PC-9 (cell line): ENCODE results near the gene RNF4. TPM values are rescaled to one million over a fixed set of nuclear protein-coding genes. Genes with fewer than 3 reads are reported as not detected.
"Not testable (repeated sequence)": the region's sequence is repeated elsewhere in the genome, so short reads cannot be mapped to it uniquely, and the experiment has no call there.

Experiments
- BruUV-seq: library from RNA; stranded (reverse); fragments of 400-500 nt; replicated peaks from 2 replicates; lab custom pipeline; 2021; lab: Mats Ljungman, UMichigan
- CTCF ChIA-PET: fragments of 300-600 bp; sonication (Branson Sonifier 250); formaldehyde crosslinking; loops from one replicate; lab custom pipeline; 2022; ENCODE audit warnings: antibody characterized with exemption; lab: Charles Lee
- POLR2A ChIA-PET: fragments of 300-600 bp; sonication (Branson Sonifier 250); formaldehyde crosslinking; loops from one replicate; lab custom pipeline; 2022; ENCODE audit warnings: antibody characterized with exemption; ENCODE audit not compliant: unreplicated experiment; lab: Charles Lee
- DNase-seq, 2 experiments: peaks; one replicate each; pipeline versions ENCODE4 v3.0.0 to v3.0.0-alpha.2; 2015 to 2022; ENCODE audit warnings: mixed read lengths in 1 of 2
- H2AFZ ChIP-seq: fragments of 200-600 bp; sonication (generic); 2 replicates; pipeline ENCODE4 v1.8.1; 2017; ENCODE audit warnings: antibody characterized with exemption
- H3F3A ChIP-seq: fragments of 200-600 bp; sonication (generic); 2 replicates; pipeline ENCODE4 v1.8.1; 2017; ENCODE audit warnings: antibody characterized with exemption, mild to moderate bottlenecking, low read depth; ENCODE audit not compliant: insufficient read depth
- H3K27ac ChIP-seq: fragments of 200-600 bp; sonication (generic); 2 replicates; pipeline ENCODE4 v1.6.1; 2016; ENCODE audit warnings: mixed run types
- H3K27me3 ChIP-seq: fragments of 200-600 bp; sonication (generic); 2 replicates; pipeline ENCODE4 v1.6.1; 2016; ENCODE audit warnings: low read depth, mixed run types; ENCODE audit not compliant: insufficient read depth
- H3K36me3 ChIP-seq: fragments of 200-600 bp; sonication (generic); 2 replicates; pipeline ENCODE4 v1.6.1; 2016; ENCODE audit warnings: low read depth, mixed run types
- H3K4me1 ChIP-seq: fragments of 200-600 bp; sonication (generic); replicated peaks from 2 replicates; pipeline ENCODE4 v1.6.1; 2016; ENCODE audit warnings: mixed run types; ENCODE audit not compliant: insufficient read depth
- H3K4me2 ChIP-seq: fragments of 200-600 bp; sonication (generic); 2 replicates; pipeline ENCODE4 v1.6.1; 2017; ENCODE audit warnings: mixed run types
- H3K4me3 ChIP-seq: fragments of 200-600 bp; sonication (generic); 2 replicates; pipeline ENCODE4 v1.6.1; 2016; ENCODE audit warnings: mixed run types
- H3K79me2 ChIP-seq: fragments of 200-600 bp; sonication (generic); 2 replicates; pipeline ENCODE4 v1.6.1; 2017; ENCODE audit warnings: low read depth, mixed run types
- H3K9me2 ChIP-seq: fragments of 200-600 bp; sonication (generic); 2 replicates; pipeline ENCODE4 v1.8.1; 2017; ENCODE audit warnings: mild to moderate bottlenecking; ENCODE audit not compliant: insufficient read depth
- H3K9me3 ChIP-seq: fragments of 200-600 bp; sonication (generic); 2 replicates; pipeline ENCODE4 v1.8.1; 2016; ENCODE audit warnings: low read depth; ENCODE audit not compliant: insufficient read depth
- H4K20me1 ChIP-seq: fragments of 200-600 bp; sonication (generic); 2 replicates; pipeline ENCODE4 v1.8.1; 2017; ENCODE audit not compliant: insufficient read depth
- EZH2 ChIP-seq: fragments of 200-600 bp; sonication (generic); IDR thresholded peaks from 2 replicates; pipeline ENCODE4 v1.8.0; 2017; ENCODE audit warnings: antibody characterized with exemption, low read depth
- intact Hi-C: fragments of 100-400 bp; cut with micrococcal nuclease; formaldehyde crosslinking; loops from one replicate; pipeline ENCODE4 v1.10.0; 2022; ENCODE audit not compliant: unreplicated experiment
- total RNA-seq: library from RNA; stranded (reverse); gene quantifications from 2 replicates; pipeline ENCODE4 v1.2.3, GENCODE V29; 2021
- TF ChIP-seq, protein P1 (sequence below): fragments of 200-600 bp; sonication (generic); conservative IDR thresholded peaks from 2 replicates; pipeline ENCODE4 v1.6.1; 2017; ENCODE audit warnings: mixed run types, antibody characterized with exemption, mild to moderate bottlenecking, moderate library complexity

The RNF4 gene
- total RNA-seq, 1 experiment from 2014 or later: 63.5 TPM

DNA sequence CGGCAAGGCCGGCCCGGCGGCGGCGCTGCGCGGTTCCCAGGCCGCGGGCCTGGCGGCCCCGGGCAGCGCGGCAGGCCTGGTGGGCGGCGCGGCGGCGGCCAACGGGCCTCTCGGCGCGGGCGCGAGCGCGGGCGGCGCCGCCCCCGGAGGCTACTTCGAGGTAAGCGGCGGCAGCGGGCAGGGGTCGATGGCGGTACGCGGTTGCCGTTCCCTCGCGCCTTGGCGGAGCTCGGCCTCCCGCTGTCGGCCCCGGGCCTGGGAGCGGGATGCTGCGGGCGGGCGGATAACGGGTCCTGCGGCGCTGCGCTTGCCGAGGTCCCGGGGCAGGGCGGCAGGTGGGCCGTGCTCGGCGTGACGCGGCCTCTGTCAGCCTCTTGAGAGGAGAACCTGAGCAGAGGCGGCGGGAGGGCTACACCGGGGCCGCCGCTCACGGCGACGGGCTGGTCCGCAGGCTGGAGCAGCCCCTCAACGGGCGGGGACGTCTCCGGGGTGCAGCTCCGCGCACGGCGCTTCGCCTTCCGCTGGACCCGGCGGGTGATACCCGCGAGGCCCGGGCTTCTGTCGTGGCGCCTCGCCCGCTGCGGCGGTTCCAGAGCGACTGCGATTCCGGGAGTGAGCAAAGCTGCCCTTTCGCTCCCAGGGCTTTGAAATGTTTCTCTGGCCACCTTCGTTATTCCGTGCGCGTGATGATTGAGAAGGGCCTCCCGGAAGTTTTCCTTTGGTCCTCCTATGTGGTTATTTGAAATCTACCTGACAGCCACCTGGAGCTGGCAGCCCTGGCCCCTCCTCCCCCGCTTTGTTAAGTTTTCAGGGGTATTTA lies 68.3 kb downstream of the RNF4 start:
- CTCF ChIA-PET: interaction anchor here (0.6 kb wide), 1 partner anchor 15 kb away, joined by 3 read pairs; no protein-coding TSS in a partner anchor
- BruUV-seq: no TSS peak
- H2AFZ ChIP-seq: peak overlapping the region; percentile 83

DNA sequence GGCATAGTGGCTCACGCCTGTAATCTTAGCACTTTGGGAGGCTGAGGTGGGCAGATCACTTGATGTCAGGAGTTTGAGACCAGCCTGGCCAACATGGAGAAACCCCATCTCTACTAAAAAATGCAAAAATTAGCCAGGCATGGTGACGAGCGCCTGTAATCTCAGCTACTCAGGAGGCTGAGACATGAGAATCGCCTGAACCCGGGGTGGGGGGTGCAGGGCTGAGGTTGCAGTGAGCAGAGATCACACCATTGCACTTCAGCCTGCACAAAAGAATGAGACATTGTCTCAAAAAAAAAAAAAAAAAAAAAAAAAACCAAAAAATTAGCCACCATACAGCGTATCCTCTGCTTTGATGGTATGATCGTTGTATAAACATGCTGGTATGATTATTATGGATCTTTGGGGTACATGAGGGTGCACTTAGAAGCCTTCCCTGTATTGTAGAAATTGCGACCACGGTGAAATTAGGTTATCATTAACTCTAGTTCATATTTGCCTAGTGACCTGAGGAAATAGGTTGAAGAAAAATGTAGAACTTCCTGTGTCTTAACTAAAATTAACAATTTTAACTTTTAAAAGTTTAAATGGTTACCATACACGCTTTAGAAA lies 74.8 kb downstream of the RNF4 start:
- H3K4me3 ChIP-seq, POLR2A ChIA-PET, CTCF ChIA-PET, H3K36me3 ChIP-seq, H3K9me2 ChIP-seq, intact Hi-C loops, H3K27me3 ChIP-seq, BruUV-seq, H3K4me2 ChIP-seq, H3K27ac ChIP-seq, DNase-seq, H3K4me1 ChIP-seq, H3K9me3 ChIP-seq, H2AFZ ChIP-seq, H3F3A ChIP-seq: not testable (repeated sequence)
- peaks cover 14% of the 10 kb centered on the region for H4K20me1 ChIP-seq
- H3K79me2 ChIP-seq: peaks cover 88% of the 10 kb centered on the region

More for the DNA sequence above, 68.3 kb downstream of the RNF4 start:
- H3K4me3 ChIP-seq: peak overlapping the region; percentile 81
- no peaks in the 10 kb centered on the region for H3K27me3 ChIP-seq
- no peaks in the 10 kb centered on the region for H3K9me2 ChIP-seq
- no peak for TF ChIP-seq EZH2
- TF ChIP-seq, protein P1, sequence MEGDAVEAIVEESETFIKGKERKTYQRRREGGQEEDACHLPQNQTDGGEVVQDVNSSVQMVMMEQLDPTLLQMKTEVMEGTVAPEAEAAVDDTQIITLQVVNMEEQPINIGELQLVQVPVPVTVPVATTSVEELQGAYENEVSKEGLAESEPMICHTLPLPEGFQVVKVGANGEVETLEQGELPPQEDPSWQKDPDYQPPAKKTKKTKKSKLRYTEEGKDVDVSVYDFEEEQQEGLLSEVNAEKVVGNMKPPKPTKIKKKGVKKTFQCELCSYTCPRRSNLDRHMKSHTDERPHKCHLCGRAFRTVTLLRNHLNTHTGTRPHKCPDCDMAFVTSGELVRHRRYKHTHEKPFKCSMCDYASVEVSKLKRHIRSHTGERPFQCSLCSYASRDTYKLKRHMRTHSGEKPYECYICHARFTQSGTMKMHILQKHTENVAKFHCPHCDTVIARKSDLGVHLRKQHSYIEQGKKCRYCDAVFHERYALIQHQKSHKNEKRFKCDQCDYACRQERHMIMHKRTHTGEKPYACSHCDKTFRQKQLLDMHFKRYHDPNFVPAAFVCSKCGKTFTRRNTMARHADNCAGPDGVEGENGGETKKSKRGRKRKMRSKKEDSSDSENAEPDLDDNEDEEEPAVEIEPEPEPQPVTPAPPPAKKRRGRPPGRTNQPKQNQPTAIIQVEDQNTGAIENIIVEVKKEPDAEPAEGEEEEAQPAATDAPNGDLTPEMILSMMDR: no peak
- intact Hi-C loops: loop anchor here (2.0 to 5.0 kb wide), 3 partner anchors 68 to 400 kb away; partner anchors contain the start of genes HAUS3, POLN and RNF4
- peaks cover 13% of the 10 kb centered on the region; the same call in 1 of the 2 replicates for H3K4me1 ChIP-seq
- no peaks in the 10 kb centered on the region for H3K9me3 ChIP-seq
- H4K20me1 ChIP-seq: peaks cover 18% of the 10 kb centered on the region
- H3K79me2 ChIP-seq: peaks cover 48% of the 10 kb centered on the region
- H3F3A ChIP-seq: no peaks in the 10 kb centered on the region
- H3K4me2 ChIP-seq: peak overlapping the region; percentile 97
- H3K27ac ChIP-seq: 0 out of 2 replicates have a peak overlapping the region, but pooled peaks have one; percentile 32
- H3K36me3 ChIP-seq: no peaks in the 10 kb centered on the region
- peak; percentile 41 to 47 for DNase-seq
- POLR2A ChIA-PET: no interaction called here

DNA sequence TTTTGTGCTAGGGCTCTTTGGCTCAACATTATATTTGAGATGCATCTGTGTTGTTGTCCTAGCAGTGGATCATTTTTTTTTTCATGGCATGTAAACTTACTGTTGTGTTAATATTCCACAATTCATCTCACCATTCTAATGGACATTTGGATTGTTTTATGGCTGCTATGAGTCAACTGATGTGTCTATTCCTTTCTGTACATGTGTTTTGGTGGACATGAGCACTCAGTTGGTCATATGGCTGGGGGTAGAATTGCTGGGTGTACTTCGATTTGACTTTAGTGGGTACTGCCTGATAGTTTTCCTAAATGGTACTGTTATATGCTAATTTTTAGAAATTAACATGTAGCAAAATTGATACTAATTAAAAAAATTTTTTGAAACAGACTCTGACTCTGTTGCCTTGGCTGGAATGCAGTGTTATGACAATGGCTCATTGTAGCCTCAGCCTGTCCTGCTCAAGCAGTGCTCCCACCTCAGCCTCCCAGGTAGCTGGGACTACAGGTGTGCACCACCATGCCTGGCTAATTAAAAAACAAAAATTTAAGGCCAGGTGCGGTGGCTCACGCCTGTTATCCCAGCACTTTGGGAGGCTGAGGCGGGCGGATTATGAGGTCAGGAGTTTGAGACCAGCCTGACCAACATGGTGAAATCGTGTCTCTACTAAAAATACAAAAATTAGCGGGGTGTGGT lies 76.6 kb downstream of the RNF4 start:
- Histone ChIP-seq H3K4me2 (no peak overlapping the region), H4K20me1 (peaks cover 8% of the 10 kb centered on the region; the same call in 1 of the 2 replicates), H3K27ac (no peak overlapping the region), H3K27me3 (no peaks in the 10 kb centered on the region), H3K79me2 (peaks cover 75% of the 10 kb centered on the region), H3K9me3 (no peaks in the 10 kb centered on the region), H2AFZ (no peak overlapping the region), H3K36me3 (no peaks in the 10 kb centered on the region), H3K9me2 (no peaks in the 10 kb centered on the region), H3K4me3 (no peak overlapping the region), H3K4me1 (no peaks in the 10 kb centered on the region), H3F3A (no peaks in the 10 kb centered on the region)
- ChIA-PET CTCF (no interaction called here), POLR2A (no interaction called here)
- TF ChIP-seq EZH2: no peak
- TF ChIP-seq, protein P1: no peak
- intact Hi-C loops: no loop called here
- no peak for DNase-seq
- no TSS peak for BruUV-seq
